ENCODE data around the gene CTTN.

GRCh38 chr11:70415642-70416395, 17.5 kb downstream of the CTTN start:
- TF ChIP-seq CTCF (conservative IDR thresholded peaks at IDR 0.05; ENCODE audit: low read length) (no peak), EZH2phosphoT487 (IDR thresholded peaks at IDR 0.05; ENCODE audit: borderline replicate concordance) (no peak)
